ENCODE data around the gene ATP6V1C2.
A peak's percentile ranks its signal among the peaks of the same experiment; 100 is the strongest.
"Not testable (repeated sequence)": the region's sequence is repeated elsewhere in the genome, so short reads cannot be mapped to it uniquely, and the experiment has no call there.

The ATP6V1C2 gene

DNA sequence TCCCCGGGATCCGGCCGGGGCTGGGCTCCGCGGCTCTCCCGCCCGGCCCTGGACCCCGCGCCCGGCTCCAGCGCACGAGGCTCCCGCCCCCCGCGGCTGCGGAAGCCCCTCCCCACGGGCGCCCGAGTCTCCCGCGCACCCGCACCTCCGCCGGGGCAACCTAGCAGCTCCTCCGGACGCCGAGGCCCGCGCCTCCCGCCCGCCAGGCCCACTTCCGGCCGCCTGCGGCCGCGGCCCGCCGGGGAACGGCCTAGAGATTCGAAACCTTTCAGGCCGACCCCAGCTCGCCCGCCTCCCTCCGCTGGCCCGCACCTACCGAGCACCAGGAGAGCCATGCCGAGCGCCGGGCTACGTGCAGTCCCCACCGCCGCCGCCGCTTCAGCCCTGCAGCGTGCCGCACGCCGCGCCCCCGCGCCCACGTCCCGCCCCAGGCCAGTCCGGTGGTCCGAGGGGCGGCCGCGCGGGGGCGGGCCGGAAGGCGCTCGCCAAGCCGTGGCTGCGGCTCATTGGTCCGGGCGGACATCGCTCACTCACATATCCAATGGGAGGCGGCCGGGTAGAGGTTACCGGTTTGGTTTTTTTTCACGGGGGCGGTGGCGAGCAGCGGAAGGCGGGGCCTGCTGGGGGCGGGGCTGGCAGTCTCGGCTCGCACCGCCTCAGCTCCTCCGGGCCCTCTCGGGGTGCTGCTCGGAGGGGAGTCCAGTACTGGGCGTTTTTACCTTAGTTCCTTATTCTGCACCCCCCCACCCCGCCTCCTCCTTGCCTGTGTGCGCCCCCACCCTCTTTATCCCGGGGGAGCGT, 91.1 kb downstream of the ATP6V1C2 start, which contains the start of gene PDIA6:
PDIA6 (minus strand) TSS at position 424 of the 801 bp plus-strand sequence; CDS start at position 335, 89 bp downstream.
- peak; percentile 63 to 96 (median 93) for DNase-seq

DNA sequence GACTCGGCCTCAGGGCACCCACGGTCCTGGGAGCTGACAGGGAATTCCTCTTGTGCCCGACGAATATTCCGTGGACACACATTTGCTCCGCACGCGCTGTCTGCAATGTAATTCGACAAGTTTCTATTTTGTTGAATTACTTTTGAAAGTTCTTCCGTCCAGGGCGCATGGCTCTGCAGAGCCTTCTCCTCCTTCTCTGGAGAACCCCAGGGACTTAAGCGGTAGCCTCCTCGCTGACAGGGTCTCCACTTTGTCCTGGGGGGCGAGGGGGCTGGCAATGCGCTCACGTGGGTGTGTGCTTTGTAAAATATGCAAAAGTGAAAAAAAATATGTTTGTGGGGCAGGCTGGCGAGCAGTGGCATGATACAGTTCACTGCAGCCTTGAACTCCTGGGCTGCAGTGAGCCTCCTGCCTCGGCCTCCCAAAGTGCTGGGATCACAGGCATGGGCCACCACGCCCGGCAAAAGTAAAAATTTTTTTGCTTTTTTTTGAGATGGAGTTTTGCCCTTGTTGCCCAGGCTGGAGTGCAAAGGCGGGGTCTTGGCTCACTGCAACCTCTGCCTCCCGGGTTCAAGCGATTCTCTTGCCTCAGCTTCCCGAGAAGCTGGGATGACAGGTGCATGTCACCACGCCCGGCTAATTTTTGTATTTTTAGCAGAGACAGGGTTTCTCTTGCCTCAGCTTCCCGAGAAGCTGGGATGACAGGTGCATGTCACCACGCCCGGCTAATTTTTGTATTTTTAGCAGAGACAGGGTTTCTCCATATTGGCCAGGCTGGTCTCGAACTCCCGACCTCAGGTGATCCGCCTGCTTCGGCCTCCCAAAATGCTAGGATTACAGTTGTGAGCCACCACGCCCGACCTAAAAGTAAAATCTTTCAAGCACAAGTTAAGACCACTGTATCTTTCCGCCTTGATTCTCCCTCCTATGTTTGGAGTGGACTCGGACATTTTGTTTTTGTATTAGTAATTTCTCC, 92.0 kb downstream of the ATP6V1C2 start:
- DNase-seq, result not testable (repeated sequence)

DNA sequence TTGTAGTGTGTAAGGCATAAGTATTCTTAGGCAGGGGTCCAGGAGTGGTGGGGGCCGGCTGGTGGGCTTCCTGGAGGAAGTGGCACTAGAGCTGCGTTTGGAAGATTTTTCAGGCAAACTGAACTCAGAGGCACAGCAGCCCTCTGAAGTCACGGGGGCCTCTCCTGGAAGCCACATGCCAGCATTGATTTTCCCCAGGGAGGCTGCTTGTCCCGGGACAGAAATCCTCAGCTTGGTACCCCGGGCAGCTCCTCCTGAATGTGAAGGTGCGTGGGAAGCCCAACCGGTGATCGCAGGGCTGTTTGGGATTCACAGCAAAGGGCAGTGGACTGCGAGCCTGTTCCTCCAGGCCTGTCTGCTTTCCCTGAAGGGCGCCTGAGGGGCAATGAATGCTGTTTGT, 92.7 kb downstream of the ATP6V1C2 start:
- no peak for DNase-seq

DNA sequence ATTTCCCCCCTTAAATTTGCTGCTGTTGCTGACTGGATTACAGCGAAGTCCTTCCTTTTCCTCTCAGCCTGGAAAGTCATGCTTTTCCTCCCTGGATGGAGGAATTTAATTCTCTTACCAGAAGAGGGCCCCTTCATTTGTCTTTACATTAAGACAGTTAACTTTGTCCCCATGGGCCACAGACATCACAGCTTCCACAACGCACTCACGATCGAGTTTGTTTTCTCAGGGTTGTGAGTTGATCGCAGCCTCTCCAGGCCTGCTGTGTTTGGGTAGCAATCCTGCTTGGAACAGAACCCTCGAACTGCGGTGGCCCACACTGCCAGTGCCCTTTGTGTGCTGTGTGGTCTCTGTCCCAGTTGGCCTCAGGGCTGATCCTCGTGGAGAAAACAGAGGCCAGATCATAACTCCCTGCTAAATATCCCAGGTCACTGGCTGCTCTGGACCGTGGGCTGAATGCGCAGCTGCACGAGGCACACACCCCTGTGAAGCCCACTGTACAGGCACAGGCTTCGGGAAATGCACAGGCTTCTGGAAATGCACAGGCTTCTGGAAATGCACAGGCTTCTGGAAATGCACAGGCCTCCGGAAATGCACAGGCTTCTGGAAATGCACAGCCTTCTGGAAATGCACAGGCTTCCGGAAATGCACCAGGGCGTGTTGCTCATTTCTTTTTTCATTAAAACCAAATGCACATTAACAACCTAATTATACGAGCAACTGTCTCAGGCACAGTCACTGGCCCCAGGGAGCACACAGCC, 93.3 kb downstream of the ATP6V1C2 start:
- DNase-seq, result no peak

DNA sequence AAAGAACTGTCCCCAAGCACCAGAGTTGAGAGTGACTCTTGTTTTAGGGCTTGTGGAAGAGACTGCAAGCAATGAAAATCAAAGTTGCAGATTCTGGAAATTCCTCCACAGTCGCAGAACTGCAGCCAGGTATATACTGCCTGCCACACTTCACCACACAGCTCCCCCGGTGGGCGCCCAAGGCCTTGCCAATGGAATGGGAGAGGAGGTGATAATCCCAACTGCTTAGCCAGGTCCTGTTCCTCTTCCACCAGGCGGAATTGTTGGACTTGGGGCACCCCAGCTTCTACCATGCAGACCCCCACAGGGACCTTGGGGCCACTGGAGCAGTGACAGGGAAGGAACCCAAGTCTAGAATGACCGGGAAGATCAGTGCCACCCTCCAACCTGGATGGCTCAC, 96.0 kb downstream of the ATP6V1C2 start:
- no peak for DNase-seq

DNA sequence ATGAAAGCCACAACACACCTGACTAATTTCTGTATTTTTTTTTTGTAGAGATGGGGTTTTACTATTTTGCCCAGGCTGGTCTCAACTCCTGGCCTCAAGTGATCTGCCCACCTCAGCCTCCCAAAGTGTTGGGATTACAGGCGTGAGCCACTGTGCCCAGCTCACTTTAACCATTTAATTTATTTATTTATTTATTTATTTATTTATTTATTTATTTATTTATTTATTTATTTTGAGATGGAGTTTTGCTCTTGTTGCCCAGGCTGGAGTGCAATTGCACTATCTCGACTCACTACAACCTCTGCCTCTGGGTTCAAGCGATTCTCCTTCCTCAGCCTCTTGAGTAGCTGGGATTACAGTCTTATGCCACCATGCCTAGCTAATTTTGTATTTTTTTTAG, 96.9 kb downstream of the ATP6V1C2 start:
- not testable (repeated sequence) for DNase-seq

DNA sequence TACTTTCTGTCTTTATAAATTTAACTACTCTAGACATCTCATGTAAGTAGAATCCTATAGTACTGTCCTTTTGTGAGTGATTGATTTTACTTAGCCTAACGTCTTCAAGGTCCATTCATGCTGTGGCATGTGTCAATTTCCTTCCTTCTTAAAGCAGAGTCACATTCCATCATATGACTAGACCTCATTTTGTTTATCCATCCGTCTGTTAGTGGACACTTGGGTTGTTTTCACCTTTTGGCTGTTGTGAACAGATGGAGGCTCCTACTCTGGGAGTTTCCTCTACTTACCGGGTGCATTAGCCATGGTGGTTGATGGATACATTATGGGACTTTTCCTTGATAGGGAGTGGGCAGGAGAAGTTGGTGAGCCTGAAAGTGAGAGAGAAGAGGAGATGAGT, 97.6 kb downstream of the ATP6V1C2 start:
- no peak for DNase-seq

DNA sequence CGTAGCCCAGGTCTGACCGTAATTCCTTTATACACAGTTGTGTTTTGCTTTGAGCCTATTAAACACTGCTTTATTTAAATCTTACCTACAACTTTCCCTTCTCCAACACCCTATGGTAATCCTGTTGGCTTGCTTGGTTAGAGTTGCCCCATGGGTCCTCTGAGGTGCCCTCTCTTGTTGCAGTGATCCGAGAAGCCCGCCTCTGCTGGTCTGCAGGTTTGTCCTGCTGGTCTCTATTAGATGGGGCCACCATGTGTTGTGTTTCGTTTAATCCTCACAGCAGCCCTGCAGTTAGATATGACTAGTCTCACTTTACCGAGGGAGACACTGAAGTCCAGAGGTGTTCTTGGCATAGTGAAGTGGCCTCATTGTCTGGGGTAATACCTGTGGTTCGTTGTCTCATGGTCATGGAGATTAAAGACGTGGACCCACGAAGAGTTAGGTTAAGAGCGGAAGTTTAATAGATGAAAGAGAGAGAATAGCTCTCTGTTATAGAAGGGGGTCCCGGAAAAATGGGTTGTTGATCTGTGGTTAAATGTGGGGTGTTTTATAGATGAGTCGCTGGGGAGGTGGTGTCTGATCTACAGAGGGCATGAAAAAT, 98.4 kb downstream of the ATP6V1C2 start:
- DNase-seq, result no peak

DNA sequence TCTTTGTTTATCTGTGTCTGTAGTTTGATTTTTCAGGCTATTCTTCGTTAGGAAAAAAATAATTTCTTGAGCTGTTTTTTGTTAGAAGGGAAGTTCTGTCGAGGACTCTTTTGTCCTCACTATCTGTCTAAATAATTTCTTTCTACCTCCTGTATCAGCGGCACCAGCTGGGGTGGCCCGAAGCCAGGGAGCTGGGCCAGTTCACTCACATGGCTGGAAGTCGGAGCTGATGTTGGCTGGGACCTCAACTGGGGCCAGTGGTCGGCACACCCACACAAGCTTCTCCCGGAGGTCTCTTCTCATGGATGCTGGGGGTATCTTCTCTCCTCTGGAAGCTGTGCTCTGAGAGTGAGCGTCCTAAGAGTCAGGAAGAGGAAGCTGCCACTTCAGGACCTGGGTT, 99.1 kb downstream of the ATP6V1C2 start:
- DNase-seq, result peak in 1 of 56 donors; percentile 19

DNA sequence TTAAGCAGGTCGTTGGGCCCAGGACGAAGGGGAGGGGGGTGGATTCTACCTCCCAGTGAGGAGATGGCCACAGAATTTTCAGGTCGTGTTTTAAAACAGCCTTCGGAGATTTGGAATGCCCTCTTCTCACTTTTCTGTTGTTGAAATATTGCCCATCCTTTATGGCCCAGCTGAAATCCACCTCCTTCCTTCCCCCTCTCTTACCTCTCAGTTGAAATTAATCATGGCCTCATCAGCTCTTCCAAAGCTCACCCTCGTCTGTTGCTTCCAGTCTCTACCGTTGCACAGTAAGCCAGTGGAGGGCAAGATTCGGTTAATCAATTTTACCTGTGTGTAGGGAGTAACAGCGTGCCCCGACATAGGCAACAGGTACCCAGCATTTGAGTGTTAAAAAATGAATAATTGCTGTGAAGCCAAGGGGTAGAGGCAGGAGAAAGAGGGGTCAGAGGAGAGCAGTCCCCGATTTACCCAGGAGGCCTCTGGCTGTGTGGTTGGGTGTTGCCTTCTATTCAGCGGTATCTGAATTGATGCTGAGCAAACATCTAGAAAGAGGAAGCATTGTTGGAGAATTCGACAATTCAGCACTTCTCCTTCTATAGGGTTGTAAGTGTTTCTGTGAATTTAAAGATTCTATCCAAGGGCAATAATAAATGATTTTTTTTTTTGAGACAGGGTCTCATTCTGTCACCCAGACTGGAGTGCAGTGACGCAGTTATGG, 99.7 kb downstream of the ATP6V1C2 start:
- no peak for DNase-seq

DNA sequence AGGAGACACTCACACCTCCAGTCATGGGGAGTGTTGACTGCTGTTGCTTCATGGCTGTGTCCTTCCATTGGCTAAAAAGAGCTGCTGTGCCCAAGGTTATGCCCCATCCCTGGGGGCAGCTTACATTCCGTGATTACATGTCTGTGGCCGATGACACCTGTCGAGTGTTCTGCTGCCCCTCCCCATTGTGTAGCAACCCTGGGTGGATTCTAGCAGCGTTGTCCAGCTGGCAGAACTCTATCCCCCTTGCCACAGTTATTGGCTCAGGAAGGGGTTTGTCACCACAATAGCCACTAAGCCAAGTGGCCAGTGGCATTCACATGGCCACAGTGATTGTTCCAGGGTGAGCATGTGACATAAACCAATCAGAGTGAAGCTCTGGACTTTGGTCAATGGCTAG, 102.8 kb downstream of the ATP6V1C2 start:
- no peak for DNase-seq

DNA sequence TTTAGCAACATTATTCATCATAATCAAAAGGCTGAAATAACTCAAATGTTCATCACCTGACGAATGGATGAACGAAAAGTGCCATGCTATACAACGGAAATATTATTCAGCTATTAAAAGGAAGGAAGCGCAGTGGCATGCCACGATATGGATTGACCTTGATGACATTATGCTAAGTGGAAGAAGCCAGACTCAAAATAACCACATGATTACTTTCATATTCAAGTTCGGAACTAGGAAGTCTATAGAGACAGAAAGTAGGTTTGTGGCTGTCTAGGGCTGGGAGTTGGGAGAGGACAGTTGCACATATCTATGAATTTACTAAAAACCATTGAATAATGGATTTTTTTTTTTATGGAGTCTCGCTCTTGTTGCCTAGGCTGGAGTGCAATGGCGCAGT, 104.6 kb downstream of the ATP6V1C2 start:
- no peak for DNase-seq

DNA sequence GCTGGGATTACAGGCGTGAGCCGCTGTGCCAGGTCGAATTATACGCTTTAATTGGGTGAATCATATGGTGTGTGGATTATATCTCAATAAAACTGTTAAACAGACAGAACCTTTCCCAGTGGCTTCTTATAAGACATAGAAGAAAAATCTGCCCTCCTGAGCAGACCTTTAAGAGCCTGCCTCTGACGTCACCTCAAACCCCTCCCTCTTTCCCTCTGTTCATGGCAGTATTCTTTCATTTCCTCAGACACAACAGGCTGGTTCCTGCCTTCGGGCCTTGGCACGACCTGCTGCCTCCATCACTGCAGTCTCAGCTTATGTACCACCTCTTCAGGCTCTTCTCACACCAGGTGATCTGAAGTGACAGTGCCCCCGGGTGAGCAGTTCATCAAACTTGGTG, 105.2 kb downstream of the ATP6V1C2 start:
- DNase-seq, result no peak

DNA sequence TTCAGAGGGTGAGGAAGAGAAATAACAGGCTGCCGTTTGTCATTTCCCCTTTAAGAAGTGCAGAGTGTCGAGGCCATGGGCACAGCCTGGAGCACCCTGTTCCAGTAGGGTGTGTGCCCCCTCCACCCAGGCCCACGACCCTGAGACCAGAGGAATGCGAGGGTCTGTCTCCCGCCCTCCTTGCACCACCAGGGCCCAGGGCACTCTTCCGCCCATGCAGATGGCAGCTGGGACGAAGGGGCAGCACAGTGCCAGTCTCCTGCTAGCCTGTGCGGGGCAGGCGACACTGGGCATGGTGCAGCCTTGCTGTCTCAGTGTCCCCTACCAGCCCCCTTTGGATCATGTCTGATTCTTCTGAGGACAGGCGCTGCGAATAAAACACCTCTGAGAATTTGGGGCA, 106.9 kb downstream of the ATP6V1C2 start:
- DNase-seq, result no peak

DNA sequence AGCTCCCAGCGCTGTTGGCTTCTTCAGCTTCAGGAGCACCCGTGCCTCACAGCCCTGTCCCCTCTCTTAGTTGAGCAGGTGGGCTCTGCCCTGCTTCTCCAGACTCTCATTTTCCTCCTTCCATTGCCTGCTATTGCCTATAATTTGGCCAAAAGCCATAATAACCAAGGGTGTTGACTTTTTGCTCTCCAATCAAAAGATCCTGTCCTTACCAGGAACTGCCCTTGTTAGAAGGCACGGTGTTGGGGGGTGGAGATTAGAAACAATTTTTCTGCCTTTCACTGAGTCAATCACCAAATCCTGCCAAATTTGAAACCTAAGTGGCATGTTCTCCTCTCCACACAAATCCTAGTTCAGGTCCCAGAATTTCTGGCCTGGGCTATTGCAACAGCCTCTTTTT, 107.9 kb downstream of the ATP6V1C2 start:
- DNase-seq, result no peak

DNA sequence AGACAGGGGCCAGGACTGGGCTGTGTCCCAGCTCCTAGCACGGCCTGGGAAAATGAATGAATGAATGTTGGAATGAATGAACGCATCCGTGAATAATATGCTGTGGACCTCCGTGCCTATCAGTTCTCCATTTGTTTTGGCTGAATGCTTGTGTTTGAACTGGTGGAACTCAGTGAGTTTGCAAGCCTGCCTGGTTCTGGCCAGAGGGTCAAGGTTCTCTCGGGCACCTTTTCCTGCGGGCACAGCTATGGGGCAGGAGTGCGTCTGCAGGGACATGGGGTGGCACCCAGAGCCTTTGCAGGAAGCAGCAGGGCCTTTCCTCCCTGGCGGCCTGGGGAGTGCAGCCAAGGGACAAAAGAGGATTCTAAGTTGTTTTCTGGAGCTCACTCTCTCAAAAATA, 108.8 kb downstream of the ATP6V1C2 start:
- DNase-seq, result no peak

DNA sequence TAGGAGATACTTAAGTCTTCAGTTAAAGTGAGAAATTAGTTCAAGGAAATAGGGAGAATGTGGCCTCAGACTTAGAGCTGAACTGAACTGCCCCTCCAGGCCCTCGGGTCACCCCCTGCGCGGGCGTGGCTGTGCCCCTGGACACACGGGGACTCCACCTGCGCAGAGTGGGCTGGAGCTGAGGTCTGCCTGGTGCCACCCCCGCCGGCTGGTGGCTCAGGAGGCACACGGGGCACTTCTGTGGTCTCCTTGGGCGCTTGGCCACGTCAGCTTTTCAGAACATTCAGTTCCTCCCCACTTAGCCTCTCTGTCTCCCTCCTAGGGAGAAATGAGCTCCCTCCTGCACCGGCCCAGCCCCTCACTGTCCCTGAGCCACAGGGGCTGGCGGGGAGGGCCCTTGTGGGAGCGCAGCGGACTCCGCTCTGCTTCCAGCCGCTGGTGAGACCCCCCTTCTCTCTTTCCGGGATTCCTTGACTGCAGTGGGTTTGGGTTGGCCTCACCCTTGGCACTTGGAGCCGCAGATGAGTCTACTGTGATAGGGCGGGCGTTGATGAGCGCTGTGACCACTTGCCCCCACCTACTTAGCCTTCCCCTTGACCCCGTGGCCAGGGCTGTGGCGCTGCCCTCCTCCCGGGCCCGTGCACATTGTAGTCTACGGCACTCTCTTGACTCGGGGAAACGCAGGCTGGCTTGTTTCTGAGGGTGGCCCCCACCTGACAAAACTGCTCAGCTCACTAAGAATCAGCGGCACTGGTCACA, 109.4 kb downstream of the ATP6V1C2 start:
- DNase-seq, result no peak

DNA sequence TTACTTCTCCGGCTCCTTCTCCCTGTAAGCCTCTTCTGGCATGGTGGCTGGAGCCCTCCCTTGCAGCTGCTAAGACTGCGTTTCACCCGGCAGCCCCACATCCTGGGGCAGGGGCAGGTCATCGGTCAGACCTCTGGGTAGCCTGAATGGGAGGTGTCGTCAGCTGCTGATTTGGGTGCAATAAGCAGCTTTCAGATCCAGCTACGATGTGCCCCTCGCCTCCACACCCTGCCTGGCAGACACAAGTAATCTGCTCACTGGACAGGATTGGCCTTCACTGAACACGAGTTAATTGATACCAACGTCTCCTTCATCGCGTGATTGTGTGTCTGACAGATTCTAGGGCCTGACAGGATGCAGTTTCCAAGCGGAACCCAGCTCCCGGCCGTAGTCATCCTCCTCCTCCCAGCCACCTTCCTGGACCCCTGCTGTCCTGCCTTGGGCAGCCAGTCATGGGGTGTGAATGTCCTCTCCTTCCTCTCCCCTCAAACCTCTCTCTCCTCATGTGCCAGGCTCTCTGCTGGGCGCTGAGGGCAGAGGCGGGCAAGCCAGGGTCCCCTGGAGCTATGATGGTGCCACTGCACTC, 110.1 kb downstream of the ATP6V1C2 start:
- no peak for DNase-seq
